Posterior vena cava (tissue), 2 donors: ENCODE measurements around the gene OS9. TPM values are rescaled to one million over a fixed set of nuclear protein-coding genes. Genes with fewer than 3 reads are reported as not detected.
A peak's percentile ranks its signal among the peaks of the same experiment; 100 is the strongest.

Source experiments
- DNase-seq: peaks from one replicate; pipeline ENCODE4 v3.0.0-alpha.2; 2020; ENCODE audit warnings: low spot score
- intact Hi-C, 2 donors: fragments of 100-400 bp; cut with DNase I; formaldehyde crosslinking; loops; one replicate each; pipeline versions ENCODE4 v1.14.1 to v1.14.2; 2022 to 2023
- total RNA-seq, 2 donors: library from RNA; stranded (reverse); fragmentation: NEBNext Ultra II Directional; extraction: Animal tissue kit (Norgen Biotek cat#: 25700); gene quantifications; one replicate each; pipeline ENCODE4 v1.2.1, GENCODE V29; 2021
- donor health status: DM: yes; HTN: yes; CAD: no.
- donor health status: DM: yes; HTN: yes; CAD: no.

The OS9 gene
- total RNA-seq, 2 donors from 2014 or later, result 186 to 279 TPM

DNA sequence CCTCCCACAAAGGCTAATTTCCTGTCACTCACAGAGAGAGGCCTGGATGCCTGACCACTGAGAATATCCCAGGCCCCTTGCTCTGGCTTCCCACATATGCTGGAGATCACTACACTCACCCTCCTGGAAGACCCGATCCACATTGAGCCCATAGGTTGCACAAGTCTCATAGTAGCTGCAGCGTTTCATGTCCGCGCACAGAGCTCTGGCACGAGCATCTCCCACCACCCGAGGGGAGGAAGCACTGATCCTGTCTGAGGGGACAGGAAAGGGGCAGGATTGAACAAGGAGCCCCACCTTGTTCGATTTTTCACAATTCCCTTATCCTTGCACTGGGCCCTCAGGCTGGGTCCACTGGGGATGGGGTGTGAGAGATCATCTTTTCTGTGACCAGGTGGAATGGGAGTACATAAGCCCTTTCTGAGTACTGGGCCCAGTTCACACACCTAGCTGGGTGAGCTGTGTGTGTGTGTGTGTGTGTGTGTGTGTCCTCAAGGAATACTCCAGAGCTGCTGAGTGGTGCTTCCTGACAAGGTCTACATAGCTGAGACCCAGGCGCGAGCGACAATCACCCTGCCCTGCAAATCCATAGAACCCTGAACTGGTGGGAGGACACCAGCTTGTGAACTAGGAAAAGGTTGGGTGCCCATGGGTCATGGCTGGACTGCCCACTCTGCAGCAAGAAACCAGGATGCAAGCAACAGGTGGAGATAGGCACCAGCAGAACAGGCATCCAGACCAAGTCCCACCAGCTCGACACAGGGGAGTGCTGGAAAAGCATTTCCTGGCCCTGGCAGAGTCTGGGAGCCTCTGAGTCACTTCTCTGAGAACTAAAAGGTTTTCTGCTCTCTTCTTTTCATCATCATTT, 39.0 kb downstream of the OS9 start:
- no peak for DNase-seq
- intact Hi-C loops, result no loop called here

DNA sequence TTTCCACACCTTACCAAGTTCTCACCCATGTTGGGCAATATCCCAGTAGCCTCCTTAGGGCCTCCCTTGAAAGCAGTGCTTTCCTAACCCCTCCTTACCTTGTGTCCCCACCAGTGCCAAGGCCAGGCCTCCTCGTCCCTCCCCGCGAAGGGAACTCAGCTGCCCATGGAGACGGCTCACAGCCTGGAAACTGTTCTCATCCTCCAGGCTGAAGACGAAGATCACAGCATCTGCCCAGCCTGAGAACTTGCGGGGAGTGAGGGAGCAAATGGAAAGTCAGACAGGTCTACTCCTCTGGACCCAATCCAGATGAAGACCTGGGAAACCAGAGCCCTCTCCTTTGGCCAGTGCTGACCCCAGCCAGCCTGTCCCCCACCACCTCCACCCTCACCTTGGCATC, 40.0 kb downstream of the OS9 start:
- DNase-seq, result peak; percentile 68
- intact Hi-C loops, result no loop called here

DNA sequence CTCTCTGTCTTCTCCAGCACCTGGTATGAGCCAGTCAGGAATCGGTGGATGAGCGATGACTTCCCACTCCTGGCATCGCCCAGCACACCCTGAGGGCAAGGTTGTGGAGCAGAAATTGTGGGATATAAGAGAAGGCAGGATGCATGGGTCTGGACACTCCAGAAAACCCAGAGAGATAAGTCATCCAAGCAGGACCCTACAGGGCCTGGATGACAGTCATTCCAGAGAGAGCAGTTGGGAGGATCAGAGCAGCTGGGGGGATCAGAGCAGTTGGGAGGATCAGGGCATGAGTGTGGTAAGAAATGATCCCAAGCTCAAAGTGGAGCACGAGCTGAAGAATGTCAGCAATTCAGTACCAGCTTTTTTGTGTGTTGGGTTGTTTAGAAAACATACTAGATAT, 40.7 kb downstream of the OS9 start:
- intact Hi-C loops, result no loop called here
- peak; percentile 24 for DNase-seq

DNA sequence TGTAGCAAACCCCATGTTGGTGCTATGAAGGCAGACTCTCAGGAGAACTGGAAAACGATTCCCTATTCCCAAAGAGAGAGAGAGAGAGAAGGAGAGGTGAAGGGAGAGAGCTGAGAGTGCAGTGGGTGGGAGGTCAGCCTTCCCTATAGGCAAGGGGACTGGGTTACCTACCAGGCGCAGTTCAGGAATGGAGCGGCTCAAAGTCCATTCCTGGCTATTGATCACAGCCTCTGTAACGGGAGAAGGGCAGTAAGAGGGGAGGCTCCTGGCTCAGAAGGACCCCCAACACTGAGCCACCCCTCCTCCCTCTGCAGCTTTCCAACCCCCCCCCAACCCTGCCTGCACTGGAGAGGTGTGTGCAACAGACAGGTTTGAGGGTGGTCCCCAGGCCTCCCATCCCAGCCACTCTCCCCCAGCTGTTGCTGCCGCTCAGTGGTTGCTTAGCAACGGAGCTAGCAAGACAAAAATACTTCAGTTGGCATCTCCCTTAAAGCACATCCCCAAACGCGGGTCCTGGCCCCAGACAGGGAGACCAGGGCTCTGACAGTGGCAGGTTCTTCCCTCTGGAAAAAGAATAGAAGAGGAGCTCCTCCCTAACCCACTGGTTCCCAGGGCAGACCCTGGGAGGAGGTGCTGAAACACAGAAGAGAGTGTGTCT, 41.4 kb downstream of the OS9 start:
- intact Hi-C loops, result no loop called here
- peak; percentile 55 for DNase-seq

DNA sequence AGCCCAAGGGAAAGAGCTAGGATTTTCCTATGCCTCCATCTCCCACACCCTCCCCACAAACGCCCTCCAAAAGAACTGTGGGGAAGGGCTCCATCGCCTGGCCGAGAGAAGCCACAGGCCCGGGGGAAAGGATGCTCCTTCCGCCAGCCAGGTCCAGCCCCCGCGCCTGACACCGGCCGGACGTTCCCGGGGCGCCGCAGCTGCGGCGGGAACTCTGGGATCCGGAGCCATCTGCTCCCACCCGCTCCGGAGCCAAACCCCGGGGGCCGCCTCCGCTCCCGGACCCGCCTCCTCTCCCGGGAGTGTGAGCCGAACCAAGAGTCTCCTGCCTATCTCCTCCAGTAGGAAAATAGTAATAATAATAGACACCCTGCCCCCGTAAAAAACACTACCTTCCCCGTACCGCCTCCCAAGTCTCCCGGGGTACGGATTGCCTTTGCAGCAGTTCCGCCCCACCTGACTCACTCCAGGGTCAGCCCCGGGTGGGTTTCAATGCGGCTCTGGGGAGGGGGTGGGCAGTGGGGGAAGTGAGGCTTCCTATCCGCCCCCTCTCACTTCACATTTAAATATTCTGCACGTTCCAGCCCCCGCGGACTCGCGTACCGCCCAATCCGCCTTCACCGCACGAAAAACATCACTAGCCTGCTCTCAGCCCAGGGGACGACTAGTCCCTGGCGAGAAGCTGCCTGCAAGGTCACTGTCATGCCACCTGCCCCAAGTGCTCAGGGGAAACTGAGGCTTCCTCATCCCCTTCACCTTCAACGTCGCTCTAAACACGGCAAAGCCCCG, 42.2 kb downstream of the OS9 start:
- peak; percentile 79 for DNase-seq
- intact Hi-C loops, result no loop called here

DNA sequence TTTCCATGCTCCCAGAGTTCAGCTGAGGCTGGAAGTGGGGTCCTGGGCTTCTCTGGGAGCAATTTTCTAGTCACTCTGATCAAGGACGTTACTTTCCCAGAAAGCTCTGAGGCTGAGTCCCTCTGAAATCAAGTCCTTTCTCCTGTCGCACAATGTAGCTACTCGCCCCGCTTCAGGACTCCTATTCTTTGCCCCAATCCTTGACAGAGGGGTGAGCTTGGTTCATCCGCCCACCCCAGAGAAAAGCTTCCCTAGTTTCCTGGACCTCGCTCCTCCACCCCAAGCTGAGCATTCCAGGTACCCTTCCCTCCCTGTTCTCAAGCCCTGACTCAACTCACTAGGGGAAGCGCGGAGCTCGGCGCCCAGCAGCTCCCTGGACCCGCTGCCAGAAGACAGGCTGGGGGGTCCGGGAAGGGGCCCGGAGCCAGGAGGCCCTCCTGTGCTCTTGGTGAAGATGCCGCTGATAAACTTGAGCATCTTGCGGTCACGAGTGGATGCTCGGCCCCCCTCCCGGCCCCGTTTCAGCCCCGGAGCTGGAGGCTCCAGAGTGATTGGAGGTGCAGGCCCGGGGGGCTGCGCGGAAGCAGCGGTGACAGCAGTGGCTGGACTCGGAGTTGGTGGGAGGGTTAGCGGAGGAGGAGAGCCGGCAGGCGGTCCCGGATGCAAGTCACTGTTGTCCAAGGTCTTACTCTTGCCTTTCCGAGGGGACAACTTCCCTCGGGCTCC, 43.0 kb downstream of the OS9 start:
- intact Hi-C loops, result no loop called here
- DNase-seq, result no peak

DNA sequence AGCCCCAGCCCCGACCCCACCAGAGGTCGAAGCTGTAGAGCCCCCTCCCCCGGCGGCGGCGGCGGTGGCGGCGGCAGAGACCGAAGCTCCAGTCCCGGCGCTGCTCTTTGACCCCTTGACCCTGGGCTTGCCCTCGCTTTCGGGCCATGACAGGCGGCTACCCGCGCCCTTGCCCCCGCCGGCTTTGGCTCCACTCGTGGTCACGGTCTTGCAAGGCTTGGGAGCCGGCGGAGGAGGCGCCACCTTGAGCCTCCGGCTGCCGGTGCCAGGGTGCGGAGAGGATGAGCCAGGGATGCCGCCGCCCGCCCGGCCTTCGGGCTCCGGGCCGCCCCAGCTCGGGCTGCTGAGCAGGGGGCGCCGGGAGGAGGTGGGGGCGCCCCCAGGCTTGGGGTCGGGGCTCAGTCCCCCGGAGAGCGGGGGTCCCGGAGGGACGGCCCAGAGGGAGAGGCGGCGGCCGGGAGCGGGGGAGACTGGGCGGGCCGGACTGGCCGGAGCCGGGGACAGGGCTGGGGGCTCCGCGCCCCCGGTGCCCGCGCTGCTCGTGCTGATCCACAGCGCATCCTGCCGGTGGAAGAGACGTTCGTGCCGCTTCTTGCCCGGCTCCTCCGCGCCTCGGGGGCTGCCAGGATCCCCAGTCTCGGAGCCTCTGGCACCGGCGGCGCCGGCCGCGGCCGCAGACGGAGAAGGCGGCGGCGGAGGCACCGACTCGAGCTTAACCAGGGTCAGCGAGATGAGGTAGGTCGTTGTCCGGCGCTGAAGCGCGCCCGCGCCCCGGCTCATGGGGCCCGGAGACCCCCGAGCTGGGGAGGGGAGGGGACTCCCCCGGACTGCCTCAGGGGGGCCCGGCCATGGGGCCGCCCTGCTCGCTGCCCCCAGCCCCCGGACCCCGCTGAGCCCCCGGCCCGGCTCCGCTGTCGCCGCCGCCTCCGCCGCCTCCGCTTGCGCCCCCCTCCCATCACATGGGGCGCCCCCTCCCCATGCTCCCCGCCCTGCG, 43.8 kb downstream of the OS9 start:
- intact Hi-C loops, result no loop called here

DNA sequence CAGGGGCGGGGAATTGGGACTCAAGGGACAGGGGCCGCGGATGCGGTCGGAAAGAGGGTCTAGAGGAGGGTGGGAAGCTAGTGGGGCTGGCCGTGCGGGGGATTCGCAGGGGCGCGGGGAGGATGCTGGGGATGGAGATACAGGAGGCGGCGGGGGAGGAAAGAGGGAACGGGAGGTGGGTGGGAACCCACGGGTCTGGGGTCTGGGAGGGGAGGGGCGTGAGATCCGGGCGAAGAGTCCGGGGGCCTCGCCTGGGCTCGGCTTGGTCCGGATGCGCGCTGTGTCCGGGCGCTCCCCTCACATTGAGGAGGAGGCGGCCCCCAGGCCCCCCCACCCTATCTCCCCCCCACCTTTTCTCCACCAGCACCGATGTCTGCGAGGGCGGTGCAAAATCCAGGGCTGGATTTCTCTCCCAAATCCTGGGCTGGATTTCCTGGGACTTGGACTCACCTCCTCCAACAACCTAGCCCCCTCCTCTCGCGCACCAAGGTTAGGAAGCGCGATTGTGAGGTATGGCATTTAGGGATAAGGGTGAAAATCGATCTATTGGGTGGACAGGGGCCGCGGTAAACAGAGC, 44.8 kb downstream of the OS9 start, which contains the start of gene AGAP2:
Gene AGAP2, minus strand, starts transcription at position 82 of the 577 bp plus-strand sequence. CDS start 496 bp downstream, outside the sequence.
- intact Hi-C loops, result no loop called here
- no peak for DNase-seq

More for the DNA sequence above, 43.8 kb downstream of the OS9 start:
- DNase-seq, result no peak

DNA sequence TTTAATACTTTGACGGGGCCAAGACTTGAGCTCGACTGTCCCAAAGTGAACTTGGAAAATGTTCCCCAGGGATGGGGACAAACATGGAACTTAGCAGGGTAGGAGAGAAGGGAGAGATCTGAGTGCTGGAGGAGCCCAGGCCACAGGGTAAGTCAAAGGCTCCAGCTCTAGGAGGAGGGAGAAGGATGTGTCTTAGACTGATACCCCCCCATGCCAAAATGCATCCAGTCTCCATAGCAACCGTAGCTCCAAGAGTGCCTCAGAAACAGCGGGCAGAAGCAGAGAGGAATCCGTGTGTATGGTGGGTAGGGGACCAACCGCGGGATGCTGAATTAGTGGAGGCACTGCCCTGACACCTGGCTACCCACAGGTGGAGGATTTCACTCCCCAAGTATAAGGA, 45.5 kb downstream of the OS9 start:
- intact Hi-C loops, result no loop called here

DNA sequence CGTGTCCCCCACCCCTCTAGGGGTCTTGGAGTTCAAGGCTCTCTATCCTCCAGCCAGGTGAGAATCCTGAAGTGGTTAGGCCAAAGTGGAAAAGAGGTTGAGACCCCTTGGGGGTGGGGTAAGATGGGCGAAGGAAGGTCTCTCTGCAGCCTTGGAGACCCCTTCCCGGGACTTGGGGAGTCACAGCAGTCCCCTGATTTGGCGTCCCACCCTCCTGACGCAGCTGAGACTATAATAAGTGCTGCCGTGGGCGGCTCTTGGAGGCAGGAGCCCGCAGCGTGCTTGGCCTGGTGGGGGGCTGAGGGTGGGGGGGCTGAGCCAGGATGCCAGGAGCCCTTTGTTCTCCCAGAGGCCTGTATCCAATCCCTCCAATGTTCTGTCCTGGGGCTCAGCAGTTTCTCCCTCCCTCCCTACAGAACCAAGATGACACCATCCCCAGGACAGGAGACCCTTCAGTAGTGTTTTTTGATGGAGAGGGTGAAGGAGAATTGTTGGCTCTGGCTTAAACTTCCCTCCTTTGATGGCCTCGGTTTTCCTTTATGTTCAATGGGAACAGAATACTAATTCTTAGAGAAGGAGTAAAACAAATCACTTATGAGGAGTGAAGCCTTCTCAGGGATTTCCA, 46.1 kb downstream of the OS9 start:
- intact Hi-C loops, result no loop called here
- DNase-seq, result peak; percentile 44

More for the DNA sequence above, 45.5 kb downstream of the OS9 start:
- no peak for DNase-seq

DNA sequence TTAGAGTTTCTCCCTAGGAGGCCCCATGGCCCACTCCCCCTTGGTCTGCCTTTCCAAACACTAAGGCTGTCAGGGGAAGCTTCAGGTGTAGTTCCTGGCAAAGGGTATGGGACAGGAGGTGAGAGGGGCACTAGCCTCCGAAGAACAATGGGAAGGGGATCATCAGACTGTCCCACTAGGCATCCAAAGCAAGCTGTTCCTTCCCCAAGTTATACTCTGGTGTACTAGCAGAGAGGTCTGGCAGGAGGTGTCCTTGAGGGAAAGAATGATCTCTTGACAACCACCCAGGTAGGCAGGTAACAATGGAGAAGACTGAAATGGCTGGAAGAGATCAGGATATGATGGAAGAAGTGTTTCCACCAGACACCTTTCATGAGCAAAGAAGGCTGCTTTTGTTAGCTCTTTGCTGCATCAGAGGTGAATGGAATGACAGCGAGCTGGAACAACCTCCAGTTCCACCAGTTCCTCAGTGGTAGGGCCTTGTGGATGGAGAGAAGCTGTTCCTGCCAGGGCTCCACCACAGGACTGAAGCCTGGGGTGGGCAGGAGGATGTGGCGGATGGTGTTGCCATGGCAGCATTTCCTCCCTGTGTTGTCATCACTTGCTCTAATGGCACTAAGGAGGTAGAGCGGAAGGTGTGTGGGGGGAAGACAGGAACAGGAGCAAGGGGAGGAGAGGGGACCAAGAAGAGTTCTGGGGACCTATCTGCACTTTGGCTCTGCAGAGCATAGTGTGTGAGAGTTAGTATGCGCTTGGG, 46.9 kb downstream of the OS9 start:
- DNase-seq, result peak; percentile 79
- intact Hi-C loops, result no loop called here

DNA sequence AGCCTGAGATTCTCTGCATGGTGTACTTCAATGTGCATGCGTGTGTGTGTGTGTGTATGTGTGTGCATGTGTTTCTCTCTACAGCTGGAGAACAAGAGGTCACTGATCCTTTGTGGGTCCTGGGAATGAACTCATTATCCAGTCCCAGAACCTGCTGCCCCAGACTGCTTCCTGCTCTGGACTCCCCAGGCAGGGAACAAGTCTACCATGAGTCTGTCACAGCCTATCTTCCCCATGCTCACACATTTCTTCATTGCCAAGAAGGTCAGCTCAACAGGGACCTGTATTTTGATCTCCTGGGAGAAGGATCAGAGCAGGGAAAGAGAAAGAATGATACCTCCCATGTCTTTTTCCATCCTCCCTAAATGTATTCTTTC, 47.5 kb downstream of the OS9 start:
- peak; percentile 56 for DNase-seq
- intact Hi-C loops, result no loop called here

DNA sequence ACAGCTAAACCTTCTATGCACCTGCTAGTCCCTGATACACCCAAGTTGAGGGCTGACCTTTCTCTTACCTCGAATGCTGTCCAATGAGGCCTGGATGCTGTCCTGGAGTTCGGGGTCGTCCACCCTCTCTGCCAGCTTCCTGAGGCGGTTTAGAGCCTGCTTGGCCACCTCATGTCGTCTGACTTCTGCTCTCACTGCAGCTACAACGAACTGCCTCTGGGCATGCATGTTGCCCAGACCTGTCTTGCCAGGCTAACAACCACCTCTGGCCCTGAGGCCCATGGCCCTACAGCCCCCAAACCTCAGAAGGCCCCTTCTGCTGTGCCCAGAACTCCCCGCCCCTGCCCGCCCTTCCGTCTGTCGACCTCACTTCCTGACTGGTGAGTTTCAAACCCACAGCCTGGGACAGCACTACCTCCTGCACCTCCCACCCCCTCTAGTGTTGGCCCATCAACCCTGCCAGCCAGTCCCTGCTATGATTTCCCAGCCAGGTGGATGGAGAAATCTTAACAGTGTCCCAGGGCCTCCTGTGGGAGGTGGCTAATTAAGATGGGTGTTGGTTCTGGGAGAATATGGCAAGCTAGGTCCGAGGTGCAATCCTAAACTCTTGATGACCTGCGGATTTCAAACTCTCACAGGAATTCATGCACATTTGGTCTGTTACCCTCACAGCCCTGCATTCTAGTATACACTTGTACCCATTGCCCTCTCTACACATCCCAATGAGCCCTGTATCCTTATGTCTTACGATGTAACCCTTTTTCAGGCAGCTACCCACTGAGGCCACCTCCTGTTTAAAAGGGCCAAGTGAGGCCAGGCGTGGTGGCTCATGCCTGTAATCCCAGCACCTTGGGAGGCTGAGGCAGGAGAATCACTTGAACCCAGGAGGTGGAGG, 48.2 kb downstream of the OS9 start:
- intact Hi-C loops, result no loop called here
- peak; percentile 84 for DNase-seq

DNA sequence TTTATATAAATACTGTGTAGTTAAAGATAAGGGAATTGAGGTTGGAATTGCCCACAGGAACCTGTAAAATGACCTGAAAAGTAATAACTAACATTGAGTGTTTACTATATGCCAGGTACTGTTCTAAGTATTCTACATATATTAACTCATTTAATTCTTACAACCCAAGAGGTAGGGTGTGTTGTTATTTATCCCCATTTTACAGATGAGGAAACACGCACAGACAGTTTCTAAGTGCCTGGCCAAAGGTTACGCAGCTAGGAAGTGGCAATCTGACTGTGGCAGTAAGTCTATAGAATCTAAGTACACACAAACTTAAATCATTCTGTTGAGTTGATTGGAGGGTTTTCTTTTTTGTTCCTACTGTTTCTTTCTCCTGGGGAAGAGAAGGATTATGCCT, 49.8 kb downstream of the OS9 start:
- intact Hi-C loops, result no loop called here
- no peak for DNase-seq

DNA sequence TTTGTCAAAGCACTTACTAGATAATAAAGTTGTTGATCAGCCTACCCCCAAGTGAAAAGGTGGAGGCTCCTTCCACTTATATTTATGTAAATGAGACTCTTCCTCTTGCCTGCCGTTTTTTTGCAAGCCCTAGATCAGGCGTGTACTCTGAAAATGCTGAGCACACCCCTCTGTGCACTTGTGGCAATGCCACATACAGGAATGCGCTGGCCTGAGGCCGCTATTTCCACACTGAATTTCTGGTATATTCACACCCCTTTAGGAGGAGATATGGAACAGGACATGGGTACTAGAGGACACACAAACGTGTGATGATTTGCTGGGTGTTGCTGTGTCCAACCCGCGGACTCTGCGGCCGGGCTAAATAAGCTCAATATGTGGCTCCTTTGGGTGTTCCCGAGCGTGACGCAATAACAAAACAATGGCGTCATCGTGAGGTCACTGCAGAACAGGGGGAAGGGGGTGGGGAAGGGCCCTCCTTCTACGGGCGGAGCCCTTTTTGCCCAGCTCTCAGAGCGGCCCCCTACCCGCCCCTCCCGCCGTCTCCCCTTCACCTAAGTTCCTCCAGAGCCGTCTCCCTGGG, 50.4 kb downstream of the OS9 start:
- peak; percentile 95 for DNase-seq
- intact Hi-C loops, result no loop called here
